Measurements from ENCODE around the gene ANKRD28.

The ANKRD28 gene

DNA sequence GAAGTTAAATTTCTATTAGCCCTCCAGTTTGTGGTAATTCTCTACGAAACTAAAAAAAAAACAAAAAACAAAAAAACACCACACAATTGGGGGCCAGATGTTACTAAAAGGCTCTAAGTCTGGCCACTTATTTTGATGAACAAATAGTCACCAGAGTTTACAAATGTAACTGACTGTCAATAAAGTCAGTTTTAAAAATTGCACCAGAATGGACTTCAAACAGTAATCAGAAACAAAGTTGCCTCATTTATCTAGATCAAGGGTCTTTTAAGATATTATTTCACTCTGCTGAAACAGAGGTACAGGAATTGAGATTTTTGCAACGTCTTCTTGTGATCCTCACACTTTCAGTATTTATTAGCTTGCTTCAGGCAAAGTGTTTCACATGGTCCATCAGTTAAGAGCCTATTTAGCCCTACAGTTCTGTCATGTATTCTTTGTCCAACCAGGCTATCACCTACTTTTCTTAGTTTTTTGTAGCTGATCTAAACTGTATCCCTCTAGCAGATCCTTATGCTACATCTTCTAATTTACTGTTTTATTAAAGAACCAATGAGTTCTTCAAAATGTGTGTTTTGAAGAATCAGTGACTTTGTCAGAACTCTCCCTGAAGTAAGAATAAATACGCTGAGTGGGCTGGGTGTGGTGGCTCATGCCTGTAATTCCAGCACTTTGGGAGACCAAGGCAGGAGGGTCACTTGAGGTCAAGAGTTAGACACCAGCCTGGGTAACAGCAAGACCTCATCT, 74.7 kb downstream of the ANKRD28 start:
- no peak for DNase-seq (ENCODE audit: low spot score)

DNA sequence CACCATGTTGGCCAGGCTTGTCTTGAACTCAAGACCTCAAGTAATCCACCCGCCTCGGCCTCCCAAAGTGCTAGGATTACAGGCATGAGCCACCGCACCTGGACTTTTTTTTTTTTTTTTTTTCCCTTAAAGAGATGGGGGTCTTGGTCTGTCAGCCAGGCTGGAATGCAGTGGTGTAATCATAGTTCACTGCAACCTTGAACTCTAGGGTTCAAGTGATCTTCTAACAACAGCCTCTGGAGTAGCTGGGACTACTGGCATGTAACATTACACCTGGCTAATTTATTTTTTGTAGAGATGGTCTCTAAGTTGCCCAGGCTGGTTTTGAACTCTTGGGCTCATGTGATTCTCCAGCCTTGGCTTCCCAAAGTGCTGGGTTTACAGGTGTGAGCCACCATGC, 81.6 kb downstream of the ANKRD28 start:
- no peak for DNase-seq (ENCODE audit: low spot score)

DNA sequence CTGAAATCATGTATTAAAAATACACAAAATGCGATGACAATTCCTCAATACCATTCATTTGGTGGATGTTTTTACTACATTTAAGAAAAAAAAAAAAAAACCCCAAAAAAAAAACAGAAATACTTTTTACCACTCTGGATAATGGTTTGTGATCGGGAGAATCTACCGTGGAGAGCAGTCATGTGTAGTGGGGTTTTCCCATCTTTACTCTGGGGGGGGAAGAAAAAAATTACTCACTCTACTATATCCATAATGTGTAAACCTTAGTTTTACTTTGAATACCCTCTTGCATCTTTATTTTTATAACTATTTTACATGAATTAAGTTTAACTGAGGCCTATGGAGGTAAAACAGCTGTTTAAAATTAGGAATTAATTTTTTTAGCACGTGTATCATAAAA, 83.3 kb downstream of the ANKRD28 start:
- no peak for DNase-seq (ENCODE audit: low spot score)

DNA sequence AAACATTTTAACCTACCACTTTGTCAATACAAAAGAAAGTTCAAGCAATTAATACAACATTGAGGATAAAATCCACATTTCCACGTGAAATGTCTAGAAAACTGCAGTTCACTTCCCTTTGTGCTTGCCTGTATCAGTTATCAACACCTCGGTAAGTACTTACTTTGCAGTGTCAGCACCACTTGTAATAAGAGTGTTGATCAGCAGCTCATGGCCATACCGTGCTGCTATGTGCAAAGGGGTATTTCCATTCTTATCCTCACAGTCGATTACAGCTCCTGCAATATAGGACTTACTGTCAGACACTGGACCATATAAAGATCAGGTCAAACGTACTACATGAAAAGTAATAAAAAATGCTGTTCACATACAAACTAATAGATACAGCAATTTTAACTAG, 84.4 kb downstream of the ANKRD28 start:
- DNase-seq (ENCODE audit: low spot score) = no peak

DNA sequence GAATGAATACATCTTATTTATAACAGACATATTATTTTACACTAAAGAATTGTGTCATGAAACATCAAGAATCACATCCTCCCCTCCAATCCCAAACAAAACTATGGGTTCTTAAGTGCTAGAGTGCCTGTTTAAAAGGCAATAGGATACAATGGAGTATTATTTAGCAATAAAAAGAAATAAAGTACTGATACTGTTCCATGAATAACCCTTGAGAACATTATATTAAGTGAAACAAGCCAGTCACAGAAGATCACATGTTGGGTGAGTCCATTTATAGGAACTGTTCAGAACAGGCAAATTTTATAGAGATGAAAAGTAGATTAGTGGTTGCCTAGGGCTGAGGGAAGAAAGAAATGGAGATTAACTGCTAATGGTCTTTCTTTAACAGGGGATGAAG, 86.5 kb downstream of the ANKRD28 start:
- DNase-seq (ENCODE audit: low spot score) = no peak

DNA sequence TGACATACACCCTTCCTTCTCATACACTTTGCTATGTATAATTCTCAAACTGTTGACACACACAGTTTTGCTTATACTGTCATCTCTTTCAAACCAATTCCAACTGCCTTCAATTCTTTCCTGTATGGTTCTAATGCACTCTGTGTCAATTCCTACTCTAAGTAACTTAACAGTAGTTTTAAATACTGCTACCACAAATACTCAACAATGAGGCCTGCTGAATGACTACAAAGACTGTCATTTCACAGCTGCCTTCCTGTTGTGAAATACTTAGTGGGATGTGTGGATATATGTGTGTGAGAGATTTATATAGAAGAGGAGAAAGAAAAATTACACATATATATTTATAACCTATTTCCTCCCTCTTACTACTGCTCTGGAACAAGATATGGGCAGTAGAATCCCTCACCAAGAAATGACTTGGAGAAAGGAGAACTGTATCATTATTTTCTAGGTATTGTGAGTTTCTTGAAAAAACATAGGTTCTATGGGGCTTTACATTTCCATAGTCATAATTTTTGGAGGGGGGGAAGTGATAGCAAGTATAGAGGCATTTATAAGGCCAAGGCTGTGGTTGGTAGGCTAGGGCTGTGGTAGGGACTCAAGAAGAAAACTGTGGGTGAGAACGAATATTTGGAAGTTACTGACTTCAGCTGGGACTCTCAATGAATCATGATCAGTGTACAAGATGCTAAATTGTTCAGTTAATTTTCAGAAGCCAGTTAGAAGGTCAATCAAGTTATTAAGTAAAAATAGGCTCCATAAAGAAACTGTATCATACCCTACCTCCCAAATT, 88.7 kb downstream of the ANKRD28 start:
- DNase-seq (ENCODE audit: low spot score) = no peak

DNA sequence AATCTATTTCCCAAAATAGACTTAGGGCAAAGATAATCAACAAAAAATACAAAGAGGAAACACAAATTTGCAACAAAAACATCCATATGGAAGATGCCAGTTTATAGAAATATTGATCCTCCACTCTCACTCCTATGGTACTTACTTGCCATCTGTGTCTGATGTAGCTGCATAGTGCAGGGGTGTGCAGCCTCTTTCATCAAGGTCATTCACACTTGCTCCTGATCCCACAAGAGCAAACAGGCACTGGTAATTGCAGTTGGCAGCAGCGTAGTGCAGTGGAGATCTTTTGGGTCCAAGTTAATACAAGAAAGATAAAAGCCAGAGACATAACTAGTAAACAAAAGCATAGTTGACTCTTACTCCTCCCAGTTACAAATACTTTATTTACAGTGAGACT, 90.0 kb downstream of the ANKRD28 start:
- DNase-seq (ENCODE audit: low spot score) = no peak

DNA sequence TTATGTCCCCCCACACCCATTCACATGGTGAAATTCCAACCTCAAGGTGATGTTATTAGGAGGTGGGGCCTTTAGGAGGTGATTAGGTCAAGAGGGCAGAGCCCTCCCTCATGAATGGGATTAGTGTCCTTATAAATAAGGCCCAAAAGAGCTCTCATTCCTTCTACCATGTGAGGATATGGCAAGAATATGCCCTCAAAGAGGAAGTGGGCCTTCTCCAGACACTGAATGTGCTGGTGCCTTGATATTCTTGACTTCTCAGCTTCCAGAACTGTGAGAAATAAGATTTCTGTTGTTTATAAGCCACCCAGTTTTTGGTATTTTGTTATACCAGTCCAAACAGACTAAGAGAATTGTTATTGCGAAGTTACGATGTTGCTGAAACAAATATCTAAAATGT, 94.4 kb downstream of the ANKRD28 start:
- DNase-seq (ENCODE audit: low spot score) = no peak

DNA sequence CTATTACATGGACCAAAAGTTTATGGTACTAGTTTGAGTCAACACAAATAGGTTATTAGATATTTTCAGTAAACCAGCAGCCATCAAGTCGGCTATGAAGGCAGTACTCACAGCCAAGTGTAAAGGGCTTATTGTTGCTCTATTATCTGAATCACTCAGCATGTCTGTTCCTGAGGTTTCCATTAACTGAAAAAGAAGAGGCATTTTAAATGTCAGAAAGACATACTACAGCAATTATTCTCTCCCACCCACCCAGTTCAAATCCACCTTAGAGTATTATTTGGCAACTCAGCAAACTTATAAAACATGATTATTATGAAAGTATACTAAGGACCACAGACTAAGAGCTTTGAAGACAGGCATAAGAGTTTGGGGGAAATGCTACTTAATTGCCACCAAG, 103.2 kb downstream of the ANKRD28 start:
- DNase-seq (ENCODE audit: low spot score) = no peak

DNA sequence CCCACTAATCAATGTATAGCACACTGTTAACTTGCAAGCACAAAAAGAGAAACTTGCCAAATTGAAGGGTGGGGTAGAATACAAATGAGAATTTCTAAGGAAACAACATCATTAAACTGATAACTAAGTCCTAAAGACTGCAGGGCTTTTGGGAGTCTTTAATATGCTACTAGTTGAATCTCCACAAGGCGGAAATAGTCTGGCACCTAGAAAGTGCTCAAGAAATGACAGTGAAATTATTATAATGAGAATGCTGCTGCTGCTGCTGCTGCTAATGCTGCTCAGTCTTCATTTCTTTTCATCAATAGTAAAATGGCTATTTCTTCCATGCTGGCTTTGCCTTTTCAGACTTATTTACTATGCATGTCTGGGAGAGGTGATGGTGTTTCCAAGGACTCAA, 104.4 kb downstream of the ANKRD28 start:
- DNase-seq (ENCODE audit: low spot score) = no peak

DNA sequence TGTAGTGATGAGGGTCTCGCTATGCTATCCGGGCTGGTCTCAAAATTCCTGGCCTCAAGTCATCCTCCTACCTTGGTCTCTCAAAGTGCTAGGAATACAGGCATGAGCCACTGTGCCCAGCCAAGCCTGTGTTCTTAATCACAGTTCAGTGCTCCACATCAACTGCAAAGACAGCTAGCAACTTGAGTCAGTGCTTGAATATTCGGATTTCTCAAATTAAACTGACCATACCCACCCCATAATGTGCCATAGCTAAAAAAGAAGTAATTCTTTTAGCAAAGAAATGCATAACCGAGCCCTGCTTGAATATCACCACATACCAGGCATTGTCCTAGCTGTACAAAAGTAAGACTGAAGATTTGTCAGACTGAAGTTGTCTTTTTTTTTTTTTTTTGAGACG, 107.0 kb downstream of the ANKRD28 start:
- DNase-seq (ENCODE audit: low spot score) = no peak

DNA sequence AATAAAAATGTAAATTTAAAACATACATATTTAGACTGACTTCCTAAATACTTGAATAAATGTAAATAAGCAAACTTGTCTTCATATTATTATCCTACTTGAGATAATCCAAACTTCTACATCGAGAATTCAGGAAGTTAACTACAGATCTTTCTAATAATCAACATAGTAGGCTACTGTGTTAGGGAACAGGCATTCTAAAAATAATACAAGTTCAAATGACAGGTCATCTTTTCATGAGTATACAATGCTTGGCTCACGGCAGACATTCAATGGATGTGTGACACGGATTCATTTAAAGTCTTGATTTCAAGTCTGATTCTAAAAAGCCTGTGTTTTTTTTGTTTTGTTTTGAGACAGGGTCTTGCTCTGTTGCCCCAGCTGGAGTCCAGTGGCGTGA, 107.5 kb downstream of the ANKRD28 start:
- no peak for DNase-seq (ENCODE audit: low spot score)

DNA sequence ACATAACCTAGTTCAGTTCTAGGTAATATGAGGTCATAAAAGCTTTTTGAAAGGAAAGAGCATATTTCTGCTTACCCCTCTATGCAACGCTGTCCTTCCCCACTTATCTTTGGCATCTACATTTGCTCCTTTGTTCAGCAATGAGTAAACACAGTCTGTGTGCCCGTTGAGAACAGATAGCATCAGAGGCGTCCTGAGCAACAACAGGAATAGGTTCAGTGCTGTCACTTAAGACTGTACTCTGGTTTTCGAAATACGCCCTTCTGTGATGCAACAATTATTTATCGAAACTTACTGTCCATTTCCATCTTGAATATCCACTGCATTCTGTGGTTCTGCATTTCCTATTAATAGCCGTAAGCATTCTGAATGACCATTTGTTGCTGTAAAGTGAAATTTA, 111.9 kb downstream of the ANKRD28 start:
- peak; percentile 18 for DNase-seq (ENCODE audit: low spot score)

DNA sequence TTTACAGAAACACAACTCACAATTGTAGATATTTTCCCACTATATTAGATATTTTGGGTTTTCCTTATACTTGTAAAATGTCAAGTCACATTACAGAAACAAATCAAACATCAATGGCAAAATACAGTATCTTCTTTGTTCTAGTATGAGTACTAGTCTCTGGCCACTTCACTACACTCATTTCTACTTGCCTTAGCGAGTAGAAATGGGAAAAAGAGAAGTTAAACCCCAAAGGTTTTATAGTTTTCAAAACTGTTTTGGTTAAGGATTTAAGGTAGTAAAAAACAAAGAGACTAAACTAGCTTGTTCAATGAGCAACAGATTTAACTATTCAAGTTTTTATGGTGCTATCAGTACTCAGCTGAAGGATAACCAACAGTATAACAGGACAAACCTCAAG, 114.5 kb downstream of the ANKRD28 start:
- DNase-seq (ENCODE audit: low spot score) = no peak

DNA sequence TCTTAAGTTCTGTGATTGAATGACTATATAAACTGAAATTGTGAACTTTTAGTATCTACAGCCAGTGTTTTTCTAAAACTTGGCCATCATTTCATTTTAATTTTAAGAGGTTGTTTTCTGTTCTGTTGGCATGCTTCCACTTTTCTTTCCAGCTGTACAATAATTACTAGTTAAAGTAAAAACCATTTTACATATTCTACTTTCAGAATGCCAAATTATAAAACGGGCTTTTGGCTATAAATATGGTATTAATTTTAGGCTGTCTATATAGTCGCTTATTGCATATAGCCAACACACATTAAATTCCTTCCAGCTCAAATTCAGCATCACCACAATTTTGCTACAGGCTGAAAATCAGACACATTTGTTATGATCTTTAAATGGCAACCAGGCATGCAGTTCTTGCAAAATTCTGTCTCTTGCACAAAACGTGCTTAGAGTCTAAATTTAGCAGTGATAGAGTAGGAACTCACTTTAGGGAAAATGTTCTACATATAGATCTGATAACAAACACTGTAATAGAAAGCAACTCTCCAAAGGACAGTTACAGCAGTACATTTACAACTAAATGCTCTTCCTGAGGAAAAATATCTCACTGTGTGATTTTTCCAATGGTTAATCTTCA, 115.1 kb downstream of the ANKRD28 start:
- no peak for DNase-seq (ENCODE audit: low spot score)

DNA sequence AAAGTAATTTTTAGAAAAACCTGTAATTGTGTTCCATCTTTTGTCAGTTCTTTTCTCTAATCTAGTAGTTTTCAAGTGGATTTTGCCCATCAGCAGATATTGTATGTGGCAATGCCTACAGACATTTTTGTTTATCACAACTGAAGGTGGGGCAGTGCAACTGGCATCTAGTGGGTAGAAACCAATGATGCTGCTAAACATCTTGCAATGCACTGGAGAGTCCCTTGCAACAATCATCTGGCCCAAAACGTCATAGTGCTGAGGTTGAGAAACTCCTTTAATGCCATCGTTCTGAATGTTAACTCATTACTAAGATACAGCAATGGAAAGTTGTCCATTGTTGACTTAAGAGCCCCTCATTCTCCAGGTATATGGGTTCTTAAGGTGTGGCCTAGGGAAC, 116.1 kb downstream of the ANKRD28 start:
- no peak for DNase-seq (ENCODE audit: low spot score)

DNA sequence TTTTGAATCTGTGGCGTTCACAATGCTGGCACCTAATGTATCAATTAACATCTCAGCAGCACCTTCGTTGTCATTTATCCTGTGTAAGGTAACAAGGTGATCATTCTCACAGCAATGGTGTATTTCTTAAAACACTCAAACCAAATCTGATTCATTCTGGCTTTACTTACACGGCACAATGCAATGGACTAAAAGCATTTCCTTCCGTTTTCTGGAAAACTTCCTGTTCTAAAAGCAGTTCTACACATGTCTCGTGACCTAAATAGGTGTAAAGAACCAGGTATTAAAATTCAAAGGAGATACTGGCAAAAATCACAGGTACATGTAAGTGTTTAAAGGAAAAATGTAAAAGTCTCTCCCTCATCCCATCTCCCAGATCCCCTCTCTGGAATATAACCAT, 118.5 kb downstream of the ANKRD28 start:
- DNase-seq (ENCODE audit: low spot score) = no peak

DNA sequence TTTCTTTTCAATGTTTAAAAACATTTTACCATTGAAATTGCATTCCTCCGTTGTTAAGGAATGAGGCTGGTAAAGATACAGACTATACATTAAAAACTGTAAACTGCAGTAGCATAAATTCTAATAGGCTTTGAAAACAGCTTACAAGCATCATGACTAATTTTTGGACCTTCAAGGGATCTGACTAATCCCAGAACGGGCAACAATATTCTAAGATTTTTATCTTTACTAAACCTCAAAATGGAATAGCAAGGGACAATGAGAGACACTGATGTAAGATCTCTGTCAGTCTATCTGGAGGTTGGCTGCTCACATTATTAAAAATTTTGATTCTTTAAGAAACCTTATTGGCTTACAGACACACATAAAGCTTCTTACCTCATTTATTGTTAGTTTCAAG, 121.5 kb downstream of the ANKRD28 start:
- DNase-seq (ENCODE audit: low spot score) = no peak

DNA sequence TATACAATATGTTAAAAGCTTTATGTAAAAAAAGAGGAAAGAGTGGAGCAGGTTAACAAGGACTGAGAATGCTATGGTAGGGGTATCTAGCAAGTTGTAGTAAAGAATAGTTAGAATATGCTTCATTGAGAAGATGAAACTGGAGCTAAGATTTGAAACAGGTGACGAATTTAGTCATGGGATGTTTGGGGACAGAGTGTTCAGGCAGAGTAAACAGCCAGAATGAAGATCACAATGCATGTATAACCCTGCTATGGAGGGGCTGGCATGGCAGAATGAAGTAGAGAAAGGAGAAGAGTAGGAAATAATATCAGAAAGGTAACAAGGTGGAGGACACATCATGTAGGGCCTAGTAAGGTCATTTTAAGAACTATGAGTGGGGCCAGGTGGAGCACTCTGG, 124.2 kb downstream of the ANKRD28 start:
- DNase-seq (ENCODE audit: low spot score) = no peak

DNA sequence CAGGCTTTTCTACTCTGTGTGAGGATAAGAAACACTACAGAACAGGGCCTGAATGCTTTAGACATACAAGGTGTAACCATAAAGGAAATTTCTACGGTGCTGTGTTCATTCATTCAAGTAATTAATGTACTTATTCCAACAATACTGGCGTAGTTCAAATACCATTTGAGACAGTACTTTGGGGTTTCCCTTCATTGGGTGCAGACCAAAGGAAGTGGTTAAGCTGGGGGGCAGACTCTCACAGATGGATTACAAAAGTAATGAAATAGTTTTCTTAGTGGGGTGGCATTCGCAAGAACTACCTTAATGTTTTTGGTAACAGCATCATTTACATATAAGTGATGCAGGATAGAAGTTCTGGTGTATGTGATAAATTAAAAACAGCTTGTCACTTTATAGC, 130.3 kb downstream of the ANKRD28 start:
- no peak for DNase-seq (ENCODE audit: low spot score)

DNA sequence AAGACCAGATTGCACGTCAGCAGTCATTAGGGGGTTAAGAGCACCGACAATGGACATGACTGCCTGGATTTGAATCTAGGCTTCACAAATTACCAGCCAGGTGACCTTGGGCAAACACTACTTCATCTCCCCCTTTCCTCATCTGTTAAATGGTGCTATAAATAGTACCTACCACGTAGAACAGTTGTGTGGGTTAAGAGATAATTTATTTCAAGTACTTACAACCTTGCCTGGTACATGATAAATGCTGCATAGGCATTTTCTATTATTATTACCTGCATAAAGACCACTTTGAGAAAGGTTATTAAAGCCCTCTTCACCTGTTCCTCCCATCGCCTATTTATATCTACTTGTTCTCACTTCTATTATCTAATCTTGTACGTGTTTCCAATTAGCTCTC, 131.5 kb downstream of the ANKRD28 start:
- no peak for DNase-seq (ENCODE audit: low spot score)

DNA sequence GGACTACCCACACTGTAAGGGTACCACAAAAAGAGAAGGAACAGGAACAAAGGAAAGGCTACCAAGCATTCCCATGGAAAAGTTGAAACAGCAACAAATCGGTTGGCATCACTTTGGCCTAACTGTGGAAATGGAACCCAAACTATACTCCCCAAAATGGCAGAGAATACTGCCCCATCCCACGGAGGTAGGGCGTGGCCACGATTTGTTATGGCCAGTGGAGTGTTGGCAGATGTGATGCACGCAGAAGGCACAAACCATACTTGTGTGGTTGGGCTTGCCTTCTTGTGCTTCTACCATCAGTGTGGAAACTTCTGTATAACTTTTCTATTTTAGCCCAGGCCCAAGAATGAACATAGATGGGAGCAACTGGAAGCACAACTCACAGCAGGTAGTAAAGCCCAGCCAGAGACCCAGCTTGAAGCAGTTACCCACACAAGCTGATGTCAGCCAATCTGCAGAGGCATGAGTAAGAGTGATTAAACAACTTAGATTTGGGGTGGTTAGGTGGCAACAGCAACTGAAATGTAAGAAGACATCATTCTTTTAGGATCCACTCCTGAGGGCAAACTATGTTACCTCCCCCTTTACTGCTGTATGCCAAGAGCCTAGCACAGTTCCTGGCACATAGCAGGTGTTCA, 132.1 kb downstream of the ANKRD28 start:
- no peak for DNase-seq (ENCODE audit: low spot score)

DNA sequence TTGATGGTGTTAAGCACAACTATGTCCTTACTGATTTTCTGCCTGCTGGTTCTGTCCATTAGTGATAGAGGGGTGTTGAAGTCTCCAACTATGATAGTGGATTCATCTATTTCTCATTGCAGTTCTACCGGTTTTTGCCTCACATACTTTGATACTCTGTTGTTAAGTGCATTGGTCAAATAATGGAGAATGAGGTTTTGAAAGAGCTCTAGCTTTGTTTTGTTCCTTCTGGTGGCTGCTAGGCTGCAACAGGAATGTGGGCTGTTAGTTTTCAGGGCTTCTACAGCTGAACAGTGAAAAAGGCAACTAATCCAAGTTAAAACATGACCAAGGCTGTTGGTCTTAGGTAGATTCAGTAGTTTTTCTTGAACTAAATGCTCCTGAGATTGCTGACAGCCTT, 133.6 kb downstream of the ANKRD28 start:
- DNase-seq (ENCODE audit: low spot score) = no peak

All from HuH-7.5 (cell line).